Fibroblast of lung (primary cell): ENCODE results near the gene TOMM40. TPM values are rescaled to one million over a fixed set of nuclear protein-coding genes. Genes with fewer than 3 reads are reported as not detected.

Source experiments
- DNase-seq, 2 donors: peaks; one replicate each; pipeline versions ENCODE4 v3.0.0 to v3.0.0-alpha.2; 2010; ENCODE audit warnings: low read depth in 2 of 2
- H2AFZ ChIP-seq: 2 replicates; pipeline ENCODE4 v1.5.1; 2012; ENCODE audit warnings: low read length, control low read depth, inconsistent platforms
- H3K27ac ChIP-seq: 2 replicates; pipeline ENCODE4 v1.5.1; 2011; ENCODE audit warnings: low read length, control low read depth; ENCODE audit not compliant: insufficient read depth
- H3K27me3 ChIP-seq: 2 replicates; pipeline ENCODE4 v1.5.1; 2011; ENCODE audit warnings: mild to moderate bottlenecking, low read length; ENCODE audit not compliant: control insufficient read depth, insufficient read depth
- H3K36me3 ChIP-seq: 2 replicates; pipeline ENCODE4 v1.5.1; 2011; ENCODE audit warnings: low read length; ENCODE audit not compliant: control insufficient read depth, insufficient read depth
- H3K4me1 ChIP-seq: 2 replicates; pipeline ENCODE4 v1.5.1; 2011; ENCODE audit warnings: low read length; ENCODE audit not compliant: control insufficient read depth, insufficient read depth; ENCODE audit errors: extremely low read depth
- H3K4me2 ChIP-seq: 2 replicates; pipeline ENCODE4 v1.5.1; 2011; ENCODE audit warnings: low read length, control low read depth; ENCODE audit not compliant: insufficient read depth; ENCODE audit errors: extremely low read depth
- H3K4me3 ChIP-seq, 4 experiments: fragments of 200-600 bp in 1 of 4; sonication (generic) in 1 of 4; replicated peaks in 1 of 4; 2 replicates each; pipeline ENCODE4 v1.5.1; 2011 to 2016; ENCODE audit warnings: low read length in 4 of 4, low read depth in 3 of 4, mild to moderate bottlenecking in 3 of 4, control low read depth in 2 of 4, inconsistent platforms in 1 of 4, mixed read lengths in 1 of 4; ENCODE audit not compliant: insufficient read depth in 1 of 4; ENCODE audit errors: control extremely low read depth in 1 of 4
- H3K79me2 ChIP-seq: 2 replicates; pipeline ENCODE4 v1.5.1; 2012; ENCODE audit warnings: mild to moderate bottlenecking, low read length, inconsistent platforms; ENCODE audit not compliant: control insufficient read depth, insufficient read depth
- H3K9ac ChIP-seq: 2 replicates; pipeline ENCODE4 v1.5.1; 2011; ENCODE audit warnings: mild to moderate bottlenecking, low read length, control low read depth; ENCODE audit not compliant: insufficient read depth
- H3K9me3 ChIP-seq: 2 replicates; pipeline ENCODE4 v1.5.1; 2012; ENCODE audit warnings: low read depth, low read length; ENCODE audit not compliant: control insufficient read depth, insufficient read depth
- H4K20me1 ChIP-seq: 2 replicates; pipeline ENCODE4 v1.5.1; 2011; ENCODE audit warnings: low read length; ENCODE audit not compliant: control insufficient read depth, insufficient read depth; ENCODE audit errors: extremely low read depth
- CTCF ChIP-seq, 2 donors: IDR thresholded peaks in 1 of 2; conservative IDR thresholded peaks in 1 of 2; 1 replicate in 1 of 2; 2 replicates in 1 of 2; pipeline ENCODE4 v1.5.1; 2011 to 2012; ENCODE audit warnings: low read length in 2 of 2, control low read depth in 1 of 2, inconsistent platforms in 1 of 2, low read depth in 1 of 2, mild to moderate bottlenecking in 1 of 2
- EZH2 ChIP-seq: IDR thresholded peaks from 2 replicates; pipeline ENCODE4 v1.5.1; 2012; ENCODE audit warnings: low read length, control low read depth, mild to moderate bottlenecking; ENCODE audit errors: missing control alignments
- polyA plus RNA-seq, 2 donors: library from polyadenylated mRNA; depleted of rRNA in 1 of 2; stranded (reverse) in 1 of 2; unstranded in 1 of 2; fragments of >200 nt; gene quantifications; 2 replicates each; pipeline ENCODE4 v1.2.1, GENCODE V29; 2011 to 2012; ENCODE audit warnings: missing spikeins in 1 of 2
- total RNA-seq: library from RNA; depleted of rRNA; stranded (reverse); fragments of >200 nt; gene quantifications from 2 replicates; pipeline ENCODE4 v1.2.1, GENCODE V29; 2014

Gene TOMM40
- total and polyA plus RNA-seq, 2 donors (not counting 1 experiment from before 2014, with no cell fraction given): 21.8 to 32.1 TPM

DNA sequence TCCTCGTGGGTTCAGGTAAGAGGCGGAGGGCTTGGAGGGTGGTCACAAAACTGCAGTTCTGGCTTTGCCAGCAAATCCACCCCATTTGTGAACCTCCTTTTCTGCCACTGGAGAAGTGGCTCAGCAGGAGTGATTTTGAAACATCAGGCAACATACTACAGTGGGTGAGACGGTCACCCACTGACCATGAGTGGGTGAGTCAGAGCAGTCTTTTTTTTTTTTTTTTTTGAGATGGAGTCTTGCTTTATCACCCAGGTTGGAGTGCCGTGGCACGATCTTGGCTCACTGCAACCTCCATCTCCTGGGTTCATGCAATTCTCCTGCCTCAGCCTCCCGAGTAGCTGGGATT lies 3.0 kb downstream of the TOMM40 start:
- Histone ChIP-seq H3K79me2 (peaks cover 27% of the 10 kb centered on the region), H3K4me3 (no peak overlapping the region), H3K9me3 (no peaks in the 10 kb centered on the region), H4K20me1 (no peaks in the 10 kb centered on the region), H3K27me3 (no peaks in the 10 kb centered on the region), H3K4me1 (peaks cover 15% of the 10 kb centered on the region), H2AFZ (no peak overlapping the region), H3K4me2 (no peak overlapping the region), H3K36me3 (peaks cover 21% of the 10 kb centered on the region), H3K27ac (no peak overlapping the region), H3K9ac (no peak overlapping the region)
- TF ChIP-seq EZH2 (no peak), CTCF (conservative IDR thresholded peaks at IDR 0.05 in 1 of 2, IDR thresholded peaks at IDR 0.05 in 1 of 2; ENCODE audit: low read depth in 1 of 2, low read length in 2 of 2) (no peak)
- no peak for DNase-seq

DNA sequence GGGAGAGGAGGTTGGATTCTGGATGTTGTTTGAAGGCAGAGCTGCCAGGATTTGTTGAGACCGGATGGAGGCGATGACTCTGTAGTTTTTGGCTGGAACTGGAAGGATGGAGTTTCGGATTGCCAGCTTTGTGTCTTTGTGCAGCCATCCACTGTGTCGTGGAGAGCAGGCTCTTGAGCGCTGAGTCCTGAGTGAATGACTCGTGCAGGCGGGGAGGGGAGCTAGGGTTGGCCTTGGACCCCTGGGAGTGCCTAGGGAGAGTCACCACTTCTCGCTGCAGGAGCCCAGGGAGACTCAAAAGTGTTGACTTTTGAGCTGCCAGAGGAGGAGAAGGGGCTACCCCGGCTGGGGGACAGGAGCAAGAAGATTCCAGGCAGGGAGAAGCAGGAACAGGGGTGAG lies 3.9 kb downstream of the TOMM40 start:
- Histone ChIP-seq H3K9me3 (no peaks in the 10 kb centered on the region), H3K4me1 (peaks cover 10% of the 10 kb centered on the region), H3K79me2 (peaks cover 27% of the 10 kb centered on the region), H3K27me3 (no peaks in the 10 kb centered on the region), H3K4me2 (no peak overlapping the region), H3K27ac (no peak overlapping the region), H3K36me3 (peaks cover 21% of the 10 kb centered on the region), H4K20me1 (no peaks in the 10 kb centered on the region), H3K4me3 (no peak overlapping the region), H3K9ac (no peak overlapping the region), H2AFZ (no peak overlapping the region)
- no peak for DNase-seq
- TF ChIP-seq CTCF (conservative IDR thresholded peaks at IDR 0.05 in 1 of 2, IDR thresholded peaks at IDR 0.05 in 1 of 2; ENCODE audit: low read depth in 1 of 2, low read length in 2 of 2) (no peak), EZH2 (no peak)

DNA sequence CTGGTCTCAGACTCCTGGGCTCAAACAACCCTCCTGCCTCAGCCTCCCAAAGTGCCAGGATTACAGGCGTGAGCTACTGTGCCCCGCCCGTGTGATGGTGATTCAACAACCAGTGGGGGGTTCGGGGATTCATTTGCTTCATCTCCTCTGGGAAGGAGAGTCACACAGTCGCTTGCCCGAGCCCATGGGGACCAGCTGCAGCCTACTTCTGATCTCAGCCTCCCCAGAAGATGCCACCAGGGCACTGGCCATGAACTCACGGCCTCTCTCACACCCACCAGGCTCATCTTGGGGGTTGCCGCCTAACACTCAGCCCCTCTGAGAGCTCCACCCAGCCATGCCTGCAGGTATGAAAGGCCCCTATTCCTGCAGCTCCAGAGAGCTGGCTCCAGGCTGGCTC lies 6.8 kb downstream of the TOMM40 start:
- H3K9me3 ChIP-seq: no peaks in the 10 kb centered on the region
- H3K4me3 ChIP-seq: no peak overlapping the region
- no peaks in the 10 kb centered on the region for H3K27me3 ChIP-seq
- H3K27ac ChIP-seq: no peak overlapping the region
- H3K79me2 ChIP-seq: peaks cover 10% of the 10 kb centered on the region
- H2AFZ ChIP-seq: no peak overlapping the region
- DNase-seq: no peak
- TF ChIP-seq EZH2 (no peak), CTCF (conservative IDR thresholded peaks at IDR 0.05 in 1 of 2, IDR thresholded peaks at IDR 0.05 in 1 of 2; ENCODE audit: low read depth in 1 of 2, low read length in 2 of 2) (no peak)
- H4K20me1 ChIP-seq: no peaks in the 10 kb centered on the region
- H3K4me1 ChIP-seq: peaks cover 1% of the 10 kb centered on the region
- H3K36me3 ChIP-seq: peaks cover 28% of the 10 kb centered on the region
- H3K9ac ChIP-seq: no peak overlapping the region
- no peak overlapping the region for H3K4me2 ChIP-seq
